ENCODE measurements around the gene ACCS.

GRCh38 chr11:44033411-44033850 is 32.6 kb upstream of the ACCS start:
- TF ChIP-seq CTCF (IDR thresholded peaks at IDR 0.05) (no peak), POLR2A (IDR thresholded peaks at IDR 0.05) (no peak)

Data from testis (tissue), 2 donors.